ENCODE data around the gene GNB1.
"Not testable (repeated sequence)": the region's sequence is repeated elsewhere in the genome, so short reads cannot be mapped to it uniquely, and the experiment has no call there.

GNB1 gene

DNA sequence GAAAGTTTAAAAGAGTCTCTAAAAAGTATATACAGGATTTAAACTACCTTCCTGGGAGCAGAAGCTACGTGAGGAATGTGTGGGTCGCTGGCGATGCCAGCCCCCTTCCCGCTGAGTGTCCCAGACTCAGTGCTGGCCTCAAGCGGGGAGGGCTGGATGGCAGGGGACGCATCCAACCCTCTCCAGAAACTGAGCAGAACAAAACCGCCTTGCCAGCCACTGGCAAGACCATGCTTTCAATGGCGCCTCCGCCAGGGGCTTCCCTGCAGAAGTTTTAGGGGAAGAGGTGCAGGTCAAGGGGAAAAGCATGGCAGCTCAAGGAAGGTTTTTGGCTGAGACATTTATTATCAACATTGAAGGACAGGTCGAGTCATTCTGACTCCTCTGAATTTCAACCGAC lies 138.7 kb downstream of the GNB1 start:
- no peak for DNase-seq (ENCODE audit: low read depth in 2 of 2, low spot score in 1 of 2)

- not testable (repeated sequence) for DNase-seq (ENCODE audit: low read depth in 2 of 2, low spot score in 1 of 2)
Observed at GRCh38 chr1:1749941-1750340, 140.9 kb downstream of the GNB1 start.

DNA sequence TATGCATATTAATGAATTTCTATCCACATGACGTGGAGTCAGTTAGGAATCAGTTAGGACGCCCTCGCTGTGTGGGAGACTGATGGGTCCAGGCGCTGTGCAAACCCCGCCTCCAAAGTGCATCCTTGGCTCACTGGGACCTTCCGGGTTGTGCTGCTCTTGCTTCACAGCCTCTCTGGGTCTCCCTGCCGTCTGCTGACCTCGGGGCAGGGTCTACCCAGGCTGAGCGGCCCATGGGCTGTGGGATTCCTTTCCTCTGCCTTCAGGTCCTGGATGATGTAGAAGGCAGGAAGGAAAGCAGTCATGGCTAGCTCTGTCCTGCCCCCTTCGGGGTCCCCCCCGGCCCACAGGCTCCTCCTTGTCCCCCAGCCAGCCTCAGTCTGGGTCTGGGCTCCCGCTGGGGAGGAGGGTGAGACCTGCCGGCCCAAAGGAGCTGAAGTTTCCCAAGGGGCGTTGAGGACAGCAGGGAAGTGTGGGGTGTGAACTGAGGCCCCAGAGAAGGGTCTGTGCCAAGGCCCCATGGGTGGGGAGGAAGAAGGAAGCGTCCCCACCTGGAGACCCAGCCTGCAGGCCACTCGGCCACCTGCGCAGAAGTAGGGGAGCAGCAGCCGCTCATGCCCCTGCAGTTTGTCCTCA lies 142.1 kb downstream of the GNB1 start:
- DNase-seq (ENCODE audit: low read depth in 2 of 2, low spot score in 1 of 2): no peak

- not testable (repeated sequence) for DNase-seq (ENCODE audit: low read depth in 2 of 2, low spot score in 1 of 2)
Observed at GRCh38 chr1:1746566-1746909, 144.3 kb downstream of the GNB1 start.

DNA sequence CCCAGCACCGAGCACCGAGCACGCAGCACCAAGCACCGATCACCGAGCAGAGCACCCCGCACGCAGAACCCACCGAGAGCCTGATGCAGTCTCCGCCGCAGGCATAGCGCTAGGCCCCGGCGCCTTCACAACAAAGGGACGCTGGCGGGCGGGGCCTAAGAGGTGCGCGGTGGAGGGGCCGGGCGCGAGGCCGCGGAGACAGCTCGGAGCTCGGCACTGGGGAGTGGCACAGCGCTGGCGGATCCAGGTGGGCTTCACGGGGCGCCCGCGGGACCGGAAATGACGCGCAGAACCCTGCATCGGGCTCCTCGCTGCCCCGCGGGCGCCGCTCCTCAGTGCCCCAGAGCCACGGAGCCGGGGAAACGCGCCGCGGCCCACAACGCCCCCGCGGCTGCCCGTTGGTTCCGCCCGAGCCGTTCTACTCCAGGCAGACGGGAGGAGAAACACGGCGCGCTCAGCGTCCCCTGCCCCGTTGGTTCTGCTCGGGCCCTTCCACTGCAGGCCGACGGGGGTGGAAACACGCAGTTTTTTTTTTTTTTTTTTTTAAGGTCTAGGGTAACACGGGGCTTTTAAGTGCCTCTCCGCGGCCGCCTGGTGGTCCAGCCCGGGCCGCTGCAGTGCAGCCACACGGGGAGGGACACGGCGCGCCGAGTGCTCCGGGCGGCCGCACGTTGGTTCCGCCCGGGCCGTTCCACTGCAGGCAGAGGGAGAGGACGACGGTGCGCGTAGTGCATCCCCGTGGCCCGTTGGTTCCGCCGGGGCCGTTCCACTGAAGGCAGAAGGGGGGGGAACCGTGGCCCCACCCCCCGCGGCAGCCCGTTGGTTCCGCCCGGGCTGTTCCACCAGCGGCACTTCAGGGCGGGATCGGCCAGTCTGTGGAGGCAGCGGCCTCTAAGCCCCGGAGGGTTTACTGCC lies 145.0 kb downstream of the GNB1 start:
- peak; percentile 31 to 84 for DNase-seq (ENCODE audit: low read depth in 2 of 2, low spot score in 1 of 2)

- DNase-seq (ENCODE audit: low read depth in 2 of 2, low spot score in 1 of 2): not testable (repeated sequence)
Observed at GRCh38 chr1:1742529-1742928, 148.4 kb downstream of the GNB1 start.

DNA sequence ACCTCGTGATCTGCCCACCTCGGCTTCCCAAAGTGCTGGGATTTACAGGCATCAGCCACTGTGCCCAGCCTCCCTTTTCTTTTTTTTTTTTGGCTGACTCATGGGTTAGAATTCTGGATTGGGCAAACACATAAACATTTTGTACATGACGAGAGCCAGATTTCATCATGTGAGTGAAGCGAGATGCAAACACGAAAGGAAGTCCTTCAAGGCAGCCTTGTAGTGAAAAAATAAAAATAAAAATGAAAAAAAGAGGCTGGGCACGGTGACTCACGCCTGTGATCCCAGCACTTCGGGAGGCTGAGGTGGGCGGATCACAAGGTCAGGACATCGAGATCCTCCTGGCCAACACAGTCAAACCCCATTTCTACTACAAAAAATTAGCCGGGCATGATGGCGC lies 149.9 kb downstream of the GNB1 start:
- not testable (repeated sequence) for DNase-seq (ENCODE audit: low read depth in 2 of 2, low spot score in 1 of 2)

DNA sequence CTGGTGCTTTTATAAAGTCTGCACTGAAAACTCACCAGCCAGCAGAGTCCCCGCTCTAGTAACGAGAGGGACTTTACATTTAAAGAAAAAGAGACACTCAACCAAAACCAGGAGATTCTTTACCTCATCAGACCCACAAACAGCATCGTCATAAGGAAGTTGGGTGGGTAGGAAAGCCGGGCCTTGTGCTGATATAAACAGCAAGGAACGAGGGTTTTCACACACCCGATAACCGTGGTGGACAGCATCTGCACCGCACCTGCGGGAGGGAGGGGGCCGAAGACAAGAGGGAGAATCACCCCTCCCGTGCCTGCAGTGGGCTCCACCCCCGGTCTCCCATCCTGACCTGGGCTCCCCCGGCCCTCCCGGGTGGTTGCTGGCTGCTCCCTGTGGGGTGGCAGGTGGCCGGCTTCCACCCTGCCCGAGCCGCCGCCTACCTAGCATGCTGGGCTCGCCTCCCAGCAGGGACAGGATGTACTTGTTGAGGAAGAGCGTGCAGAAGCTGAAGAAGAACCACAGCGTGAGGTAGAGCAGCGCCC lies 152.0 kb downstream of the GNB1 start:
- not testable (repeated sequence) for DNase-seq (ENCODE audit: low read depth in 2 of 2, low spot score in 1 of 2)

DNA sequence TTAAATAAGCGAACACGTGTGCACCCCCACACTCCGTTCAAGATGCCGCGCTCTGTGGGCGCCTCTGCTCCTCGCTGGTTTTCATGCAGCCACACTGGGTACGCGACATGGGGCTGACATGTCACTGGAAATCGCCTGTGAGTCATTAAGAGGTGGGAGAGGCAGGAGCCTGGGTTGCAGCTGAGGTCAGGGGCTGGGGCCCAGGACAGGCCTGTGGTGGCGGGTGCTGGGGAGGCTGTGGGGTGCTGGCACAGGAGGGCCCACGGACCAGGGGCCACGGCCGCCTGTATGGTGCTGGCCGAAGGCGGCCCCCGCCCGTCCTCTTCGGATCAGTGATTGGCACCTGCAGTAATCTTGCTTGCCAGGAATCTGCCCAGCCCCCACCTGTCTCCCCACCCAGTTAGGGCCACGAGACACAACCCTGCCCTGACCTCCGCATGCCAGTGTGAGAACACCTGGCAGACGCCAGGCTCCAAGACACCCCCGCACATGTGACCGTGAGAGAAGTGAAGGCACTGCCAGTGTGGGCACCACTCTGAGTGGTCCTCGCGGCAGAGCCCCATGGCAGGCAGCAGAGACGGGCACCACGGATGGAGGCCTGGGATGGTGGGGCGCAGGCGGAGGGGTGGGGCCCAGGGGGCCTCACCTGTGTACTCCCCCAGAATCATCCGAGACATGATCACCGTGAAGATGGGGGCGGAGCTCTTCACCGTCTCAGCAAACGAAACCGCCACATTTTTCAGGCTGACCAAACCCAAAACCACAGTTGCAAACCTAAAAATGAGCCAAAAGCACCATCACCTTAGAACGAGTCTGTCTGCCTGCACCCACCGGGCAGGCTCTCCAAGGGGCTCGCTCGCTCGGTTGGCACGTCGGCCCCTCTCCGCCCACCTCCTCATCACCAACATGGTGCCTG lies 153.0 kb downstream of the GNB1 start:
- not testable (repeated sequence) for DNase-seq (ENCODE audit: low read depth in 2 of 2, low spot score in 1 of 2)

Data from stimulated activated CD8-positive, alpha-beta memory T cell treated with anti-CD3 and anti-CD28 coated beads, Interleukin-4, amount 100 ng/mL, for 1 hour (primary cell).